Measurements from ENCODE around the gene NOM1. TPM values are rescaled to one million over a fixed set of nuclear protein-coding genes. Genes with fewer than 3 reads are reported as not detected.

NOM1 gene
- total RNA-seq, 1 donor from 2014 or later = 28.2 TPM

DNA sequence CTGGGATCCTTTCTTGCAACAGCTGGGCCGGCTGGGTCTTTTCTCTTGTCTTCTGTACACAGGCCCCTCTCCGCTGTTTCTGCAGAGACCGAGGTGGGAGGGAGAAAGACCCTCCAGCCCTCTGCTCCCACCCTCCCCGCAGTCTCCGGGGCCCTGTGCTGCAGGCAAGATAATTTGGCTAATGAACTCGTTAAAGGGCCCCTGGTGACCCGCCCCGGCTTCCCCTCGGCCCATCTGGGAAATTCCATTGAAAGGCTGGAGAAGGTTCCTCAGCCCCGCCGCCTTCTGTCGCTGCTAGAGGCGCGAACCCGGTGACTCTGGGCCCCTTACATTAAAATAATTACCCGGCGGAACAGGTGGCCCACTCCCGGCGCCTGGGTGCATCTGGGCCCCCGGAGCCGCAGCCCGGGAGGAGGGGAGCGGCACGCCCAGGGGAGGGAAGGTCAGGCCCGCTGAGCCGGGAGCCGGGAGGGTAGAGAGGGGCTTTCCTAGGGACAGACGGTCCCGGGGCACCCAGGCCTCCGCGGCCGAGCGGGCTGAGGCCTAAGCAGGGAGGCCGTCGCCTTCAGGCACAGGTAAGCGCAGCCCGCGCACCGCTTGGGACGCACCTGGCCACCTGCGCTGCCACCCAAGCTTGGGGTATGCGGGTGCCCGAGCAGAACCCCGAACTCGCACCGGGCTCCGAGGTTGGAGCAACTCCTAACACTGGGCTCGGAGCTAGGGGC, 68.3 kb downstream of the NOM1 start:
- TF ChIP-seq, protein P1, sequence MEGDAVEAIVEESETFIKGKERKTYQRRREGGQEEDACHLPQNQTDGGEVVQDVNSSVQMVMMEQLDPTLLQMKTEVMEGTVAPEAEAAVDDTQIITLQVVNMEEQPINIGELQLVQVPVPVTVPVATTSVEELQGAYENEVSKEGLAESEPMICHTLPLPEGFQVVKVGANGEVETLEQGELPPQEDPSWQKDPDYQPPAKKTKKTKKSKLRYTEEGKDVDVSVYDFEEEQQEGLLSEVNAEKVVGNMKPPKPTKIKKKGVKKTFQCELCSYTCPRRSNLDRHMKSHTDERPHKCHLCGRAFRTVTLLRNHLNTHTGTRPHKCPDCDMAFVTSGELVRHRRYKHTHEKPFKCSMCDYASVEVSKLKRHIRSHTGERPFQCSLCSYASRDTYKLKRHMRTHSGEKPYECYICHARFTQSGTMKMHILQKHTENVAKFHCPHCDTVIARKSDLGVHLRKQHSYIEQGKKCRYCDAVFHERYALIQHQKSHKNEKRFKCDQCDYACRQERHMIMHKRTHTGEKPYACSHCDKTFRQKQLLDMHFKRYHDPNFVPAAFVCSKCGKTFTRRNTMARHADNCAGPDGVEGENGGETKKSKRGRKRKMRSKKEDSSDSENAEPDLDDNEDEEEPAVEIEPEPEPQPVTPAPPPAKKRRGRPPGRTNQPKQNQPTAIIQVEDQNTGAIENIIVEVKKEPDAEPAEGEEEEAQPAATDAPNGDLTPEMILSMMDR (conservative IDR thresholded peaks at IDR 0.05) = no peak
- no peak overlapping the region for H3K27ac Mint-ChIP-seq (ENCODE audit: unreplicated experiment)
- no peaks in the 10 kb centered on the region for H3K36me3 Mint-ChIP-seq (ENCODE audit: low read depth)
- DNase-seq (ENCODE audit: low read depth, low spot score) = no peak
- no peak overlapping the region for H3K4me3 Mint-ChIP-seq
- H3K27me3 Mint-ChIP-seq (ENCODE audit: low read depth) = peaks cover 91% of the 10 kb centered on the region
- no peaks in the 10 kb centered on the region for H3K9me3 Mint-ChIP-seq
- no peaks in the 10 kb centered on the region for H3K4me1 Mint-ChIP-seq

DNA sequence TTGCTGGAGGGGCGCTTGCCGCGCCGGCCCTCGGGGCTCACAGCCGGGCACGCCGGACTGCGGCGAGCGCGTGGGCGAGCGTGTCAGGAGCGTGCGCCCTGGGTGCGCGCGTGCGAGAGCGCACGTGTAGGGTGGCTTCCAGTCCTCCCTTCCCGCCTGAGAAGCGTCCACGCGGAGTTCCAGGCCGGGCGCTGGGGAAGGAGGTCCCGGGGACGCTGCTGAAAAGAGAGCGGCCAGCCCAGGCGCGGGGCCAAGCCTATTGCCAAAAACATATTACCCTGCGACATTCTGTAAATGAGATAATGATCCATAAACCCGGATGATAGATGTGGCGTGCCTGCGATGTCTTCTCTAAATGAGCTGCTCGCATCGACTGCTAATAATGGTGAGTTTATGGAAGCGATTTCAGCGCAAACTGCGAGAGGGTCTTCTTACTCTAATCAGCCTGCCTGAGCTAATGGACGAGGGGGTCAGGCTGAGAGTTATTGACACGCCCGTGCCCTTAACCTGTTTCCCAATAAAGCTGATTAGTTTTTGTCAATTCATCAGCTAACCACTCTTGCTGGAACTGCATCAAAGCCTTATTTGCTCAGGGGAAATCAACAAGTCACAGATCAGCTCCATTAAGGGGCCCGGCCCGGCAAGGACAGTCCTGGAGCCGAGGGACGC, 69.0 kb downstream of the NOM1 start:
- DNase-seq (ENCODE audit: low read depth, low spot score) = no peak
- H3K4me3 Mint-ChIP-seq = peak overlapping the region; percentile 31
- H3K27ac Mint-ChIP-seq (ENCODE audit: unreplicated experiment) = no peak overlapping the region
- no peaks in the 10 kb centered on the region for H3K4me1 Mint-ChIP-seq
- peaks cover 91% of the 10 kb centered on the region for H3K27me3 Mint-ChIP-seq (ENCODE audit: low read depth)
- TF ChIP-seq, protein P1 (conservative IDR thresholded peaks at IDR 0.05) = no peak
- no peaks in the 10 kb centered on the region for H3K36me3 Mint-ChIP-seq (ENCODE audit: low read depth)
- H3K9me3 Mint-ChIP-seq = no peaks in the 10 kb centered on the region

GRCh38 chr7:157018997-157019608, 69.6 kb downstream of the NOM1 start:
- H3K27me3 Mint-ChIP-seq (ENCODE audit: low read depth) = peaks cover 91% of the 10 kb centered on the region
- TF ChIP-seq, protein P1 (conservative IDR thresholded peaks at IDR 0.05) = no peak

DNA sequence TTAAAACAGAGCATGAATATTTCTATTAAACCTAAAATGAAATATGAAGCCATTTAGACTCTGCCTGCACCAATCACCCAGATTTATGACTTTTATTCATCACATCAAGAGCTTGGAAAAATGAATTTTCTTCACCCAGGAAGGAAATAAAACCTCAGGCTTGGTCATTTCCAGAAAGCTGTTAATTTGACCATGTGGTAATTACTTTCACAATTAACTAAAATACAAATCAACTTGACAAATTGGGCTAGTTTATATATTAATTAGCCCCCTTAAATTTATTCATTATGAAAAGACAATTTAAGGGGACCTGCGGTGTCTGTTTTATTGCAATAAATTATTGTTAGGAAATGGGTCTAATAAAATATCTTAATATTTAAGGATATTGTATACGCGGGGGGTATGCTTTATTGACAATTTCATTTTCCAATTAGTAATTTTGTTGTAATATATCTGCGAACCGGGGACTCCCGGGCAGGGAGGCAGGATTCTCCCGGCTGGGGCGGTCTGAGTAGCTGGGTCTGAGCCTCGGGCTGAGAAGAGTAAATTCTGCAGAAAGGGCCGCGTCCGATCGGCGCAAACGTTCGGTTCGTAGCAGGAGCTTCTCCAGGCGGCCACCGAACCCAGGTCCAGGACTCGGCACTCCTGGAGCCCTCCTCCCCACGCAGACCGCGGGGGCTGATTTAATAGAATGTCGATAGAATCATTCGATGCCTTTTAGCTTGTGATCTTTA, 70.4 kb downstream of the NOM1 start:
- H3K27ac Mint-ChIP-seq (ENCODE audit: unreplicated experiment) = no peak overlapping the region
- H3K4me1 Mint-ChIP-seq = no peaks in the 10 kb centered on the region
- no peak overlapping the region for H3K4me3 Mint-ChIP-seq
- H3K9me3 Mint-ChIP-seq = no peaks in the 10 kb centered on the region
- TF ChIP-seq, protein P1 (conservative IDR thresholded peaks at IDR 0.05) = no peak
- no peaks in the 10 kb centered on the region for H3K36me3 Mint-ChIP-seq (ENCODE audit: low read depth)
- peaks cover 91% of the 10 kb centered on the region for H3K27me3 Mint-ChIP-seq (ENCODE audit: low read depth)
- DNase-seq (ENCODE audit: low read depth, low spot score) = no peak

More at GRCh38 chr7:157018997-157019608, 69.6 kb downstream of the NOM1 start:
- Mint-ChIP-seq H3K27ac (ENCODE audit: unreplicated experiment) (no peak overlapping the region), H3K36me3 (ENCODE audit: low read depth) (no peaks in the 10 kb centered on the region), H3K4me3 (no peak overlapping the region), H3K4me1 (no peaks in the 10 kb centered on the region), H3K9me3 (no peaks in the 10 kb centered on the region)
- no peak for DNase-seq (ENCODE audit: low read depth, low spot score)

- no peak for DNase-seq (ENCODE audit: low read depth, low spot score)
- H3K4me3 Mint-ChIP-seq = no peak overlapping the region
- no peaks in the 10 kb centered on the region for H3K4me1 Mint-ChIP-seq
- H3K36me3 Mint-ChIP-seq (ENCODE audit: low read depth) = no peaks in the 10 kb centered on the region
- TF ChIP-seq, protein P1 (conservative IDR thresholded peaks at IDR 0.05) = no peak
- peaks cover 91% of the 10 kb centered on the region for H3K27me3 Mint-ChIP-seq (ENCODE audit: low read depth)
- H3K9me3 Mint-ChIP-seq = no peaks in the 10 kb centered on the region
- H3K27ac Mint-ChIP-seq (ENCODE audit: unreplicated experiment) = no peak overlapping the region
These were observed 71.1 kb downstream of the NOM1 start for GRCh38 chr7:157020514-157021070.
